H9 (cell line): ENCODE measurements around the gene MED27. TPM values are rescaled to one million over a fixed set of nuclear protein-coding genes. Genes with fewer than 3 reads are reported as not detected.

Experiments used
- DNase-seq: peaks from one replicate; pipeline ENCODE4 v3.0.0-alpha.2; 2017
- H2AFZ ChIP-seq: one replicate; pipeline ENCODE4 v1.6.1; 2013; ENCODE audit warnings: mild to moderate bottlenecking, low read length, control low read depth, moderate library complexity
- H2AK5ac ChIP-seq: 2 replicates; pipeline ENCODE4 v1.6.1; 2013; ENCODE audit warnings: low read length, control low read depth, mixed read lengths; ENCODE audit not compliant: insufficient read length
- H2BK120ac ChIP-seq: one replicate; pipeline ENCODE4 v1.6.1; 2013; ENCODE audit warnings: low read depth, mild to moderate bottlenecking, low read length, control low read depth, inconsistent platforms; ENCODE audit not compliant: poor library complexity, severe bottlenecking
- H2BK12ac ChIP-seq: 2 replicates; pipeline ENCODE4 v1.6.1; 2013; ENCODE audit warnings: low read length, control low read depth, mixed read lengths, low read depth; ENCODE audit not compliant: insufficient read length
- H2BK15ac ChIP-seq: 2 replicates; pipeline ENCODE4 v1.6.1; 2013; ENCODE audit warnings: low read depth, low read length, control low read depth
- H2BK20ac ChIP-seq: one replicate; pipeline ENCODE4 v1.6.1; 2013; ENCODE audit warnings: low read depth, mild to moderate bottlenecking, low read length, control low read depth, inconsistent platforms; ENCODE audit not compliant: poor library complexity, severe bottlenecking
- H2BK5ac ChIP-seq: 2 replicates; pipeline ENCODE4 v1.6.1; 2013; ENCODE audit warnings: low read length, control low read depth, mixed read lengths; ENCODE audit not compliant: insufficient read length
- H3K14ac ChIP-seq: 2 replicates; pipeline ENCODE4 v1.6.1; 2013; ENCODE audit warnings: low read length, control low read depth; ENCODE audit not compliant: insufficient read depth
- H3K18ac ChIP-seq: 2 replicates; pipeline ENCODE4 v1.6.1; 2013; ENCODE audit warnings: low read depth, mild to moderate bottlenecking, mixed read lengths, low read length, control low read depth; ENCODE audit not compliant: insufficient read length
- H3K23ac ChIP-seq: 2 replicates; pipeline ENCODE4 v1.6.1; 2013; ENCODE audit warnings: low read length, control low read depth, mixed read lengths, low read depth; ENCODE audit not compliant: insufficient read length
- H3K23me2 ChIP-seq: 2 replicates; pipeline ENCODE4 v1.6.1; 2013; ENCODE audit warnings: low read depth, mild to moderate bottlenecking, mixed read lengths, low read length, control low read depth; ENCODE audit not compliant: insufficient read length, poor library complexity, severe bottlenecking
- H3K27ac ChIP-seq: 2 replicates; pipeline ENCODE4 v1.5.1; 2013; ENCODE audit warnings: low read length, control low read depth, mixed read lengths, low read depth; ENCODE audit not compliant: insufficient read length
- H3K27me3 ChIP-seq: 2 replicates; pipeline ENCODE4 v1.6.1; 2013; ENCODE audit warnings: low read length, control low read depth, inconsistent platforms; ENCODE audit not compliant: insufficient read depth
- H3K4ac ChIP-seq: 2 replicates; pipeline ENCODE4 v1.6.1; 2013; ENCODE audit warnings: low read depth, mild to moderate bottlenecking, control low read depth, inconsistent platforms, low read length, moderate library complexity
- H3K4me1 ChIP-seq: 2 replicates; pipeline ENCODE4 v1.6.1; 2013; ENCODE audit warnings: low read length, control low read depth, inconsistent platforms; ENCODE audit not compliant: insufficient read depth
- H3K4me2 ChIP-seq: 2 replicates; pipeline ENCODE4 v1.6.1; 2013; ENCODE audit warnings: low read length, control low read depth, mixed read lengths; ENCODE audit not compliant: insufficient read length, insufficient read depth
- H3K56ac ChIP-seq: 2 replicates; pipeline ENCODE4 v1.6.1; 2013; ENCODE audit warnings: low read depth, mild to moderate bottlenecking, mixed read lengths, low read length, control low read depth; ENCODE audit not compliant: insufficient read length
- H3K79me1 ChIP-seq: 2 replicates; pipeline ENCODE4 v1.6.1; 2013; ENCODE audit warnings: low read depth, mild to moderate bottlenecking, moderate library complexity, low read length, control low read depth, inconsistent platforms; ENCODE audit not compliant: insufficient read depth, poor library complexity, severe bottlenecking
- H3K79me2 ChIP-seq: 2 replicates; pipeline ENCODE4 v1.6.1; 2013; ENCODE audit warnings: low read length, control low read depth, inconsistent platforms; ENCODE audit not compliant: insufficient read depth
- H3K9ac ChIP-seq: 2 replicates; pipeline ENCODE4 v1.6.1; 2013; ENCODE audit warnings: low read length, control low read depth, mixed read lengths; ENCODE audit not compliant: insufficient read length; ENCODE audit errors: extremely low read depth
- H3K9me3 ChIP-seq: one replicate; pipeline ENCODE4 v1.6.1; 2013; ENCODE audit warnings: low read depth, low read length, inconsistent platforms; ENCODE audit not compliant: control insufficient read depth
- H3T11ph ChIP-seq: one replicate; pipeline ENCODE4 v1.6.1; 2013; ENCODE audit warnings: mild to moderate bottlenecking, low read length, control low read depth, inconsistent platforms
- H4K20me1 ChIP-seq: one replicate; pipeline ENCODE4 v1.6.1; 2013; ENCODE audit not compliant: control insufficient read depth, insufficient read length, insufficient read depth
- H4K5ac ChIP-seq: 2 replicates; pipeline ENCODE4 v1.6.1; 2013; ENCODE audit warnings: low read depth, mild to moderate bottlenecking, mixed read lengths, low read length, control low read depth; ENCODE audit not compliant: insufficient read length
- H4K8ac ChIP-seq: replicated peaks from 2 replicates; pipeline ENCODE4 v1.6.1; 2013; ENCODE audit warnings: low read length, control low read depth, mixed read lengths, low read depth; ENCODE audit not compliant: insufficient read length
- H4K91ac ChIP-seq: 2 replicates; pipeline ENCODE4 v1.6.1; 2013; ENCODE audit warnings: low read depth, mild to moderate bottlenecking, moderate library complexity, mixed read lengths, low read length, control low read depth; ENCODE audit not compliant: insufficient read length
- H3K27ac Mint-ChIP-seq, 3 experiments: 2 replicates in 2 of 3; 3 replicates in 1 of 3; pipeline ENCODE4 v1.8.0; 2020 to 2021; ENCODE audit warnings: mixed read lengths in 3 of 3, mild to moderate bottlenecking in 1 of 3, moderate library complexity in 1 of 3
- H3K27me3 Mint-ChIP-seq: 2 replicates; pipeline ENCODE4 v1.8.0; 2021; ENCODE audit warnings: low read depth, mild to moderate bottlenecking, moderate library complexity, mixed read lengths
- H3K36me3 Mint-ChIP-seq, 3 experiments: 2 replicates in 2 of 3; 3 replicates in 1 of 3; pipeline ENCODE4 v1.8.0; 2020 to 2021; ENCODE audit warnings: low read depth in 3 of 3, mixed read lengths in 3 of 3; ENCODE audit not compliant: insufficient read depth in 1 of 3
- H3K4me1 Mint-ChIP-seq, 2 experiments: 2 replicates each; pipeline ENCODE4 v1.8.0; 2020; ENCODE audit warnings: mixed read lengths in 2 of 2
- H3K4me3 Mint-ChIP-seq, 2 experiments: 2 replicates in 1 of 2; 3 replicates in 1 of 2; pipeline ENCODE4 v1.8.0; 2020 to 2021; ENCODE audit warnings: mild to moderate bottlenecking in 2 of 2, mixed read lengths in 2 of 2, moderate library complexity in 1 of 2
- H3K9me3 Mint-ChIP-seq, 2 experiments: 2 replicates in 1 of 2; 3 replicates in 1 of 2; pipeline ENCODE4 v1.8.0; 2020; ENCODE audit warnings: mild to moderate bottlenecking in 2 of 2, mixed read lengths in 2 of 2, moderate library complexity in 1 of 2
- CTCF ChIP-seq: fragments of 200-600 bp; sonication (generic); conservative IDR thresholded peaks from 3 replicates; pipeline ENCODE4 v1.8.0; 2021; ENCODE audit warnings: antibody characterized with exemption, mild to moderate bottlenecking
- WGBS: extraction: QIAGEN DNeasy Blood & Tissue Kit; methylation state at CpG from one replicate; pipeline ENCODE4 v1.1.7; 2013; ENCODE audit warnings: missing lambda C conversion rate, low lambda C conversion rate, mixed read lengths; ENCODE audit not compliant: insufficient read length; ENCODE audit errors: extremely low coverage; 5-methylcytosine and 5-hydroxymethylcytosine counted together
- total RNA-seq: library from RNA; stranded (reverse); gene quantifications from 2 replicates; pipeline ENCODE4 v1.2.1, GENCODE V29; 2021

Gene MED27
- total RNA-seq, 1 experiment from 2014 or later = 33.5 TPM

- Mint-ChIP-seq H3K27me3 (no peaks in the 10 kb centered on the region), H3K4me3 (no peak overlapping the region; a peak in 1 of 5 replicates), H3K4me1 (peaks cover 0 to 29% of the 10 kb centered on the region in 2 experiments; a peak in 3 of 4 replicates), H3K27ac (peak overlapping the region in 1 of 3 experiments; percentile 29; a peak in 1 of 7 replicates), H3K36me3 (no peaks in the 10 kb centered on the region; a peak in 1 of 7 replicates), H3K9me3 (no peaks in the 10 kb centered on the region; a peak in 1 of 5 replicates)
- H2BK5ac ChIP-seq = no peak overlapping the region
- no CpG with 5 or more reads among the region's 25 CpGs for WGBS
- H2BK15ac ChIP-seq = no peak overlapping the region
- H4K8ac ChIP-seq = no peak overlapping the region
- no peak for TF ChIP-seq CTCF
- no peak overlapping the region for H4K91ac ChIP-seq
- H3K4me2 ChIP-seq = no peak overlapping the region
- no peak overlapping the region for H2BK12ac ChIP-seq
- H3K79me2 ChIP-seq = no peaks in the 10 kb centered on the region
- no peak overlapping the region for H3K9ac ChIP-seq
- no peak overlapping the region for H3K27ac ChIP-seq
- H3K4ac ChIP-seq = no peak overlapping the region
- no peaks in the 10 kb centered on the region for H3K79me1 ChIP-seq
- DNase-seq = no peak
- no peak overlapping the region for H3K56ac ChIP-seq
- H3K18ac ChIP-seq = no peak overlapping the region
- H3K23me2 ChIP-seq = no peaks in the 10 kb centered on the region
- no peak overlapping the region for H2AFZ ChIP-seq
- H2AK5ac ChIP-seq = no peak overlapping the region
- H4K5ac ChIP-seq = no peak overlapping the region
- no peaks in the 10 kb centered on the region for H3K27me3 ChIP-seq
- H3K9me3 ChIP-seq = no peaks in the 10 kb centered on the region
- H3K14ac ChIP-seq = no peak overlapping the region
- no peak overlapping the region for H3K23ac ChIP-seq
- no peak overlapping the region for H2BK20ac ChIP-seq
- no peaks in the 10 kb centered on the region for H4K20me1 ChIP-seq
- H3K4me1 ChIP-seq = no peaks in the 10 kb centered on the region
- H2BK120ac ChIP-seq = no peak overlapping the region
- no peak overlapping the region for H3T11ph ChIP-seq
These were observed 238.6 kb downstream of the MED27 start for GRCh38 chr9:131840751-131841702.
